Endothelial cell of umbilical vein (primary cell): Measurements from ENCODE around the gene ADCY9. TPM values are rescaled to one million over a fixed set of nuclear protein-coding genes. Genes with fewer than 3 reads are reported as not detected.

Experiments used
- BruUV-seq: library from RNA; stranded (reverse); fragments of 400-500 nt; replicated peaks from 2 replicates; lab custom pipeline; 2021; lab: Mats Ljungman, UMichigan
- CTCF ChIA-PET: fragments of 300-600, 350-600 bp; sonication (Branson Sonifier 250); formaldehyde crosslinking; loops from one replicate; lab custom pipeline; 2021; ENCODE audit warnings: antibody characterized with exemption, inconsistent platforms; lab: Charles Lee
- POLR2A ChIA-PET: fragments of 300-600, 350-600 bp; sonication (Branson Sonifier 250); formaldehyde crosslinking; loops from one replicate; lab custom pipeline; 2021; ENCODE audit warnings: antibody characterized with exemption, inconsistent platforms; lab: Charles Lee
- DNase-seq: peaks from one replicate; pipeline ENCODE4 v3.0.0-alpha.2; 2011; ENCODE audit warnings: low read depth, low spot score
- FAIRE-seq: peaks from 2 replicates; lab custom pipeline; 2011; peaks lifted over from hg19 to GRCh38; lab: Jason Lieb, UNC
- H2AFZ ChIP-seq: 2 replicates; pipeline ENCODE4 v1.6.0; 2012; ENCODE audit warnings: low read depth, low read length, control low read depth, inconsistent platforms
- H3K27ac ChIP-seq: 2 replicates; pipeline ENCODE4 v1.5.1; 2011; ENCODE audit warnings: low read depth, mild to moderate bottlenecking, control low read depth, low read length, moderate library complexity; ENCODE audit not compliant: insufficient read depth
- H3K27me3 ChIP-seq, 2 experiments: 2 replicates each; pipeline versions ENCODE4 v1.6.0 to v1.6.1; 2011; ENCODE audit warnings: low read length in 2 of 2, mixed read lengths in 1 of 2; ENCODE audit not compliant: control insufficient read depth in 2 of 2, insufficient read depth in 2 of 2
- H3K36me3 ChIP-seq, 2 experiments: 2 replicates in 1 of 2; 3 replicates in 1 of 2; pipeline ENCODE4 v1.5.1; 2011; ENCODE audit warnings: low read length in 2 of 2, mild to moderate bottlenecking in 1 of 2, moderate library complexity in 1 of 2; ENCODE audit not compliant: control insufficient read depth in 2 of 2, insufficient read depth in 2 of 2; ENCODE audit errors: extremely low read depth in 1 of 2
- H3K4me1 ChIP-seq: 3 replicates; pipeline ENCODE4 v1.5.1; 2011; ENCODE audit warnings: mild to moderate bottlenecking, low read length; ENCODE audit not compliant: control insufficient read depth, insufficient read depth; ENCODE audit errors: extremely low read depth
- H3K4me2 ChIP-seq: 2 replicates; pipeline ENCODE4 v1.6.1; 2011; ENCODE audit warnings: low read length, control low read depth, mixed read lengths; ENCODE audit not compliant: insufficient read depth
- H3K4me3 ChIP-seq, 3 experiments: fragments of 200-600 bp in 1 of 3; sonication (generic), shearing (Covaris generic) in 1 of 3; replicated peaks in 1 of 3; 2 replicates each; pipeline ENCODE4 v1.5.1; 2011 to 2016; ENCODE audit warnings: control low read depth in 3 of 3, low read length in 3 of 3, mild to moderate bottlenecking in 2 of 3, inconsistent platforms in 1 of 3, low read depth in 1 of 3, moderate library complexity in 1 of 3; ENCODE audit not compliant: insufficient read depth in 1 of 3
- H3K79me2 ChIP-seq: 2 replicates; pipeline ENCODE4 v1.6.0; 2012; ENCODE audit warnings: low read length, inconsistent platforms; ENCODE audit not compliant: control insufficient read depth, insufficient read depth
- H3K9ac ChIP-seq: replicated peaks from 2 replicates; pipeline ENCODE3; 2011; ENCODE audit warnings: low read length, control low read depth; ENCODE audit not compliant: insufficient read depth; ENCODE audit errors: extremely low read depth
- H3K9me1 ChIP-seq: replicated peaks from 3 replicates; pipeline ENCODE4 v1.6.0; 2011; ENCODE audit warnings: mild to moderate bottlenecking, low read length; ENCODE audit not compliant: control insufficient read depth, insufficient read depth; ENCODE audit errors: extremely low read depth
- H3K9me3 ChIP-seq: replicated peaks from 2 replicates; pipeline ENCODE4 v1.5.1; 2012; ENCODE audit warnings: low read length, inconsistent platforms; ENCODE audit not compliant: control insufficient read depth, insufficient read depth
- H4K20me1 ChIP-seq: replicated peaks from 2 replicates; pipeline ENCODE3; 2011; ENCODE audit warnings: mild to moderate bottlenecking, low read length; ENCODE audit not compliant: control insufficient read depth, insufficient read depth; ENCODE audit errors: extremely low read depth
- EZH2 ChIP-seq: IDR thresholded peaks from 2 replicates; pipeline ENCODE4 v1.6.1; 2012; ENCODE audit warnings: borderline replicate concordance, low read depth, mild to moderate bottlenecking, moderate library complexity, low read length, inconsistent platforms; ENCODE audit not compliant: severe bottlenecking
- FOS ChIP-seq: IDR thresholded peaks from 2 replicates; pipeline ENCODE4 v1.6.1; 2011; ENCODE audit warnings: mild to moderate bottlenecking, low read length, moderate library complexity, borderline replicate concordance; ENCODE audit not compliant: insufficient read depth
- GATA2 ChIP-seq: IDR thresholded peaks from 2 replicates; pipeline ENCODE4 v1.7.0; 2011; ENCODE audit warnings: low read depth, mild to moderate bottlenecking, moderate library complexity, mixed read lengths, low read length; ENCODE audit not compliant: insufficient read length, insufficient read depth
- JUN ChIP-seq: IDR thresholded peaks from 2 replicates; pipeline ENCODE4 v1.6.1; 2011; ENCODE audit warnings: borderline replicate concordance, low read depth; ENCODE audit not compliant: insufficient read length, insufficient read depth
- MYC ChIP-seq: IDR thresholded peaks from one replicate; pipeline ENCODE4 v1.6.1; 2011; ENCODE audit warnings: mild to moderate bottlenecking, low read depth, low read length
- POLR2A ChIP-seq: IDR thresholded peaks from 2 replicates; pipeline ENCODE4 v1.6.1; 2012; ENCODE audit warnings: low read depth, mild to moderate bottlenecking, control low read depth, low read length
- POLR2AphosphoS5 ChIP-seq: IDR thresholded peaks from 2 replicates; pipeline ENCODE4 v1.6.1; 2012; ENCODE audit warnings: low read depth, mild to moderate bottlenecking, control low read depth, low read length, moderate library complexity; ENCODE audit not compliant: insufficient read depth
- dilution Hi-C: fragments of 300-500 bp; cut with MboI; formaldehyde crosslinking; loops from one replicate; pipeline ENCODE4 v1.15.0; 2019; ENCODE audit warnings: low sequenced_read_pairs; ENCODE audit not compliant: extremely low pct_ligation_motif_present
- intact Hi-C: fragments of 100-400 bp; cut with micrococcal nuclease; formaldehyde crosslinking; loops from one replicate; pipeline ENCODE4 v1.10.0; 2022
- polyA plus RNA-seq, 4 experiments: library from polyadenylated mRNA; depleted of rRNA in 3 of 4; stranded (reverse) in 3 of 4; unstranded in 1 of 4; fragments of >200 nt; gene quantifications; 2 replicates each; pipeline versions ENCODE4 v1.2.1 to v1.2.3, GENCODE V29; 2011 to 2012; ENCODE audit warnings: missing spikeins in 1 of 4
- total RNA-seq: library from RNA; stranded (reverse); gene quantifications from 2 replicates; pipeline ENCODE4 v1.2.3, GENCODE V29; 2021
- TF ChIP-seq, protein P1 (sequence below), 2 donors: IDR thresholded peaks; 1 replicate in 1 of 2; 2 replicates in 1 of 2; pipeline ENCODE4 v1.5.1; 2011; ENCODE audit warnings: low read length in 2 of 2, mild to moderate bottlenecking in 2 of 2, moderate library complexity in 2 of 2, control low read depth in 1 of 2, inconsistent platforms in 1 of 2, low read depth in 1 of 2; ENCODE audit not compliant: insufficient read depth in 1 of 2; ENCODE audit errors: extremely low read depth in 1 of 2
- TF ChIP-seq, protein P2 (sequence below): IDR thresholded peaks from 2 replicates; pipeline ENCODE4 v1.6.1; 2011; ENCODE audit not compliant: insufficient read depth, insufficient read length

Gene ADCY9
- total and polyA plus RNA-seq, 2 donors (not counting 3 experiments of a cell fraction or from before 2014, with no cell fraction given) = 6.8 to 14.0 TPM

DNA sequence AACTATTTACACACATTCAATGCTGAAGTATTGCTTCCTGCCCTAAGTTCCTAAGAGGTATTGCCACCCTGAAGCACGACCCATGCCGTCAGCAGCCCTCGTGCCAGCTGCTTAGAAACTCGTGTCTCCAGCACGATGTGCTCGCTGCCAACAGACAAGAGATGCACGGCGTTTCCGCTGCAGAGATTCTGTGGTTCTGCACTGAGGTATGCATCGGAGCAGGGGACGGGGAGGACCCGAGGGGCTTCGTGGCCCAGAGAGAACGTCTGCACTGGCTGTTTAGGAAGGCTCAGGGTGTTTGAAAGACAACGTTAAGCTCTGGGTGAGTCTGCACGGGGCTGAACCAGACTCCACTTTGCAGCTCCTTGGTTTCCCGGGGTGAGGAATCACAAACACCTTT, 153.0 kb downstream of the ADCY9 start:
- ChIA-PET POLR2A (no interaction called here), CTCF (interaction anchor here (0.9 to 1.4 kb wide), 5 partner anchors 9 to 291 kb away, joined by 3 to 6 read pairs (median 3); no protein-coding TSS in a partner anchor)
- intact Hi-C loops = no loop called here
- Histone ChIP-seq H2AFZ (no peak overlapping the region), H3K79me2 (no peaks in the 10 kb centered on the region), H4K20me1 (no peaks in the 10 kb centered on the region), H3K4me2 (no peak overlapping the region), H3K27me3 (no peaks in the 10 kb centered on the region), H3K27ac (no peak overlapping the region), H3K4me1 (peaks cover 5% of the 10 kb centered on the region), H3K4me3 (no peak overlapping the region), H3K9me3 (no peaks in the 10 kb centered on the region), H3K9ac (no peak overlapping the region), H3K36me3 (no peaks in the 10 kb centered on the region), H3K9me1 (no peaks in the 10 kb centered on the region)
- dilution Hi-C loops = no loop called here
- FAIRE-seq = no peak
- TF ChIP-seq EZH2 = no peak
- no peak for TF ChIP-seq POLR2A
- TF ChIP-seq JUN = no peak
- no peak for TF ChIP-seq MYC
- TF ChIP-seq, protein P1, sequence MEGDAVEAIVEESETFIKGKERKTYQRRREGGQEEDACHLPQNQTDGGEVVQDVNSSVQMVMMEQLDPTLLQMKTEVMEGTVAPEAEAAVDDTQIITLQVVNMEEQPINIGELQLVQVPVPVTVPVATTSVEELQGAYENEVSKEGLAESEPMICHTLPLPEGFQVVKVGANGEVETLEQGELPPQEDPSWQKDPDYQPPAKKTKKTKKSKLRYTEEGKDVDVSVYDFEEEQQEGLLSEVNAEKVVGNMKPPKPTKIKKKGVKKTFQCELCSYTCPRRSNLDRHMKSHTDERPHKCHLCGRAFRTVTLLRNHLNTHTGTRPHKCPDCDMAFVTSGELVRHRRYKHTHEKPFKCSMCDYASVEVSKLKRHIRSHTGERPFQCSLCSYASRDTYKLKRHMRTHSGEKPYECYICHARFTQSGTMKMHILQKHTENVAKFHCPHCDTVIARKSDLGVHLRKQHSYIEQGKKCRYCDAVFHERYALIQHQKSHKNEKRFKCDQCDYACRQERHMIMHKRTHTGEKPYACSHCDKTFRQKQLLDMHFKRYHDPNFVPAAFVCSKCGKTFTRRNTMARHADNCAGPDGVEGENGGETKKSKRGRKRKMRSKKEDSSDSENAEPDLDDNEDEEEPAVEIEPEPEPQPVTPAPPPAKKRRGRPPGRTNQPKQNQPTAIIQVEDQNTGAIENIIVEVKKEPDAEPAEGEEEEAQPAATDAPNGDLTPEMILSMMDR (IDR thresholded peaks at IDR 0.05; ENCODE audit: extremely low read depth in 1 of 2, insufficient read depth in 1 of 2, low read depth in 1 of 2, low read length in 2 of 2) = no peak
- TF ChIP-seq, protein P2, sequence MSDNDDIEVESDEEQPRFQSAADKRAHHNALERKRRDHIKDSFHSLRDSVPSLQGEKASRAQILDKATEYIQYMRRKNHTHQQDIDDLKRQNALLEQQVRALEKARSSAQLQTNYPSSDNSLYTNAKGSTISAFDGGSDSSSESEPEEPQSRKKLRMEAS = no peak
- TF ChIP-seq POLR2AphosphoS5 = no peak
- no peak for TF ChIP-seq GATA2
- no peak for TF ChIP-seq FOS
- BruUV-seq = no TSS peak
- DNase-seq = no peak
